NK-92 treated with Interleukin-12 subunit alpha and Interleukin-12 subunit beta, amount 100 ng/mL, for 24 hours (cell line): Measurements from ENCODE around the gene CHST10.
A peak's percentile ranks its signal among the peaks of the same experiment; 100 is the strongest.
"Not testable (repeated sequence)": the region's sequence is repeated elsewhere in the genome, so short reads cannot be mapped to it uniquely, and the experiment has no call there.

Experiments used
- DNase-seq: peaks from one replicate; lab custom pipeline; 2025; lab: John Stamatoyannopoulos, UW

The CHST10 gene

GRCh38 chr2:100392715-100393114 is 24.8 kb downstream of the CHST10 start:
- DNase-seq = no peak

DNA sequence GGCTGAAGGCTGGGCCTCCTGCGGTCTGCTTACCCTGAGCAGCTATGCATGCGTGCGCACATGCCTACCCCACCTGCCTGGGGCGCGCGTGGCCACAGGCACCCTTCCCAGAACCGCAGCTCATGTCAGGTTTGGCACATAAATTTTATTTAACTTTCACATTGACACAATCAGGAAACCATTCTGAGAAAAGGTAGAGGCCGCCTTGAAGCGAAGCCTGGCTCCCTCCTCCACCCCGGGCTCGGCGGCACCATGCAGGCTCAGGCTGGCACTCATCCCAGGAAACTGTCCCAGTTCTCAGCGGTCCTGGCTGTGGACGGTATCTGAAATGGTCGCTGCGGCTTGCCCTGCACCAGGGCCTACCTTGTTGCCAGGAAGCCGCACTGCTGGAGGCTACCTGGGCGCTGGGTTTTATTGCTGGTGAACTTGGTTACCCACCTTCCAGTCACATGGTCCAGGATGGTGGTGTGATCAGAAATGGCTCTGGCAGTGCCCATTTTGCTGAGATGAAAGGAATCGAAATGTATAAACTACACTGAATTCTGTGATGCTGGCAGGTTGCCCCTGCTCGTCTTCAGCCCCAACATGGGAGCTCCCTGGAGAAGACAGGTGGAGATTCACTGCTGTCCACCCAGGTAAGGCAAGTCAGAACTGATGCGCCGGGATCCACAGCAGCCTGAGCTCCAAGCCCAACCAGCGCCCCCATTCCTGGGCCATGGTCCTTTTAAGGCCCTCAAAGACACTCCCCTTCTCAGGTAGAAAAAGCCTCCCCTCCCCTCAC is 25.5 kb downstream of the CHST10 start:
- DNase-seq = no peak

- DNase-seq = no peak
These were observed 27.2 kb downstream of the CHST10 start for GRCh38 chr2:100390001-100390940.

- DNase-seq = no peak
These were observed 28.8 kb downstream of the CHST10 start for GRCh38 chr2:100388703-100389102.

DNA sequence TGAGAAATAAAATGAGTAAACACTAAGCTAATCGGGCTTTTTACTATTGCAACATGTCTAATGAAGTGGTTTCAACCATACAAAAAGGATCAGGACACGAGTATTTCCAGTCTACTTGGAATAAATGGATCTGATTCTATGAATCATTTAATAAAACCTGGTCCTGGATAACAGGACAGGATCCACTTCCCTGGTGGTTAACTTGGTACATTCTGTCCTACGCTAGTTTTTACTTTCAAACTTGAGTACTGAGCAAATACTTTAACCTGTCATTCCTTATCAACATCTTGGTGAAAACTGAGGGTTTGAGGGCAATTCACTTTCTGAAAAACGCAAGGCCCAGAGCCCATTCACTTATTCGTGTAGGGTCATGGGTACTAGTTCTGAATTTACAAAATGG is 33.5 kb downstream of the CHST10 start:
- no peak for DNase-seq

GRCh38 chr2:100383306-100383705 is 34.2 kb downstream of the CHST10 start:
- DNase-seq = no peak

DNA sequence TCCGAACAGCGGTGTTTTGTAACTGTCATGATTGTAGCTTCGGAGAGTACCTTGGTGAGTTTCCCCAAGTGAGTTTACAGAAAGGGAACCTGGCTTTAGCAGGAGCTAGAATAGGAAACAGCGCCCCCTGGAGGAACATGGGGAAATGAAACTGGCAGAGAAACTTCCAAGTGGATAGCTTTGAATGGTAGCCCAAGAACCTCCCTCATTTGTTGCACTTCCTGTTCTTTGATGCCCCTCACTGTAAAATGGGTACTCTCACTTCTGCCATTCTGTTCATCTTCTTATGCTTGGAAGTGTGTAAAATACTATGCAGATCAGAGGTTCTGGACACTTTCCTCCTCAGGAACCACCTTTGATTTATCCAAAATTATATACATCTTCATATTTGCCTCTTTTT is 36.2 kb downstream of the CHST10 start:
- peak; percentile 27 for DNase-seq

DNA sequence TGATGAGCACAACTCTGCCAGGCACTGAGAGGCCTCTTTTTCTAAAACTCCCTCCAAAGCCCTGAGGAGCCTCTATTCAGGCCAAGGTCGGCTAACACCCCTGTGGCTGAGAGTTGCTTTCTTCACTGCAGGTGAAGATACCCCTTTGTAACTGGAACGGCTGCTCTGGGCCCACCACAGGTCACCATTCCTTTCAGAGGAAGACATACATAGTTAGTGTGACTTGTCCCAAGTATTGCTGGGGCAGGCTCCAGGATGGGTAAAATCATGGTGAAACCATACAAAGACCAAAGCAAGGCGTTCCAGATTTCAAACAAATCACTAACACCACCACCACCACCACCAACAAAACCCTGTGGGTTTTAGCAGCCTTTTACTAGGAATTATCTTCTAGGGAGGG is 36.8 kb downstream of the CHST10 start:
- no peak for DNase-seq

- no peak for DNase-seq
These were observed 40.6 kb downstream of the CHST10 start for GRCh38 chr2:100376836-100377235.

GRCh38 chr2:100367163-100367562 is 50.3 kb downstream of the CHST10 start:
- no peak for DNase-seq

DNA sequence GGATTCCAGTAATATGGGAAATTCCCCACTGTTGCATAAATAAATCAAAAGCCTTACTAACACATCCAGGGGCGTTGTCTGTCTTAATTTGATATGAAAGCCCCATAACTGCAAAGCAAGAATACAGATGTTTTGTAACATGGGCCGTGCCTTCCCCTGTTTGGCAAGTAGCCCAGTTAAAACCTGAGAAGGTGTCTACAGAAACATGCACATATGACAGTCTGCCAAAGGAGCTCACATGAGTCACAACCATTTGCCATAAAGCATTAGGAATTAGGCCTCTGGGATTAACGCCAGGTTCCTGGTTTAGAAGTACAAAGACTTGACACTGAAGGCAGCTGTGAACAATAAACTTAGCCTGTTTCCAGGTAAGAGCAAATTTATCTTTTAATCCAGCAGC is 52.0 kb downstream of the CHST10 start:
- no peak for DNase-seq

- not testable (repeated sequence) for DNase-seq
These were observed 55.2 kb downstream of the CHST10 start for GRCh38 chr2:100362269-100362668.

- DNase-seq = no peak
These were observed 57.9 kb downstream of the CHST10 start for GRCh38 chr2:100359576-100359975.

GRCh38 chr2:100358554-100358953 is 58.9 kb downstream of the CHST10 start:
- no peak for DNase-seq

DNA sequence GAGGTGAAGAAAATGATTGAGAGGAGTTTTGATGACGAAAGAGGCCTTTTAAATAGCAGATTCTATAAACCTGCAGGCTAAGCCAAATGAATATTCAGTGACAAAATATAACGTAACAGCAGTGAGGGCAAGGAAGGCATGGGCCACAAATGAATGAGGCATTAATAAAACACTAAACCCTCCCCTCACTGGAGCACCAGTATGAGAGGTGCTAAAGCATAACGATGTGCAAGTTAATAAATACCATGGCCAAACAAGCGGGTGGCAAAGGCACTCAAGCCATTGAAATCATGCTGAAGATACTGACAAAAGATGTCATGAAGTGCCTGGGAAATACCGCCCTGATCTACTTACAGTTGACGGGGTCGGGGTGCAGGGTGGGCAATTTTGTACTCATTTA is 64.9 kb downstream of the CHST10 start:
- no peak for DNase-seq

GRCh38 chr2:100350661-100351185 is 66.7 kb downstream of the CHST10 start:
- no peak for DNase-seq

DNA sequence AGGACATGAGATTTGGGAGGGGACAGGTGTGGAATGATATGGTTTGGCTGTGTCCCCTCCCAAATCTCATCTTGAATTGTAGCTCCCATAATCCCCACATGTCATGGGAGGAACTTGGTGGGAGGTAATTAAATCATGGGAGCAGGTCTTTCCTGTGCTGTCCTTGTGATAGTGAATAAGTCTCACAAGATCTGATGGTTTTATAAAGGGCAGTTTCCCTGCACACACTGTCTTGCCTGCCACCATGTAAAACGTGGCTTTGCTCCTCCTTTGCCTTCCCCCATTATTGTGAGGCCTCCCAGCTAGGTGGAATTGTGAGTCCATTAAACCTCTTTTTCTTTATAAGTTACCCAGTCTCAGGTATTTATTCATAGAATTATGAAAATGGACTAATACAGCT is 72.3 kb downstream of the CHST10 start:
- DNase-seq = not testable (repeated sequence)

- DNase-seq = no peak
These were observed 73.0 kb downstream of the CHST10 start for GRCh38 chr2:100344433-100344832.

DNA sequence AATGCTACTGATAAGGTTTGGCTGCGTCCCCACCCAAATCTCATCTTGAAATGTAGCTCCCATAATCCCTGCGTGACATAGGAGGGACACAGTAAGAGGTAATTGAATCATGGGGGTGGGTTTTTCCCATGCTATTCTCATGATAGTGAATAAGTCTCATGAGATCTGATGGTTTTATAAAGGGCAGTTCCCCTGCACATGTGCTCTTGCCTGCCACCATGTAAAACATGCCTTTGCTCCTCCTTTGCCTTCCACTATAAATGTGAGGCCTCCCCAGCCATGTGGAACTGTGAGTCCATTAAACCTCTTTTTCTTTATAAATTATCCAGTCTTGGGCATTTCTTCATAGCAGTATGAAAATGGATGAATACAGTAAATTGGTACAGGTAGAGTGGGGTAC is 75.0 kb downstream of the CHST10 start:
- DNase-seq = not testable (repeated sequence)
